ENCODE results near the gene MRPL52.

- no peak for TF ChIP-seq SETDB1 (IDR thresholded peaks at IDR 0.05; ENCODE audit: insufficient read length, low read length)
- no peak for TF ChIP-seq AEBP2 (tag by site-specific recombination; IDR thresholded peaks at IDR 0.05; ENCODE audit: borderline replicate concordance)
- TF ChIP-seq CTCF (tag by site-specific recombination; IDR thresholded peaks at IDR 0.05), result no peak
- TF ChIP-seq ZNF175 (tag by site-specific recombination; IDR thresholded peaks at IDR 0.05), result no peak
- TF ChIP-seq PRDM2 (tag by site-specific recombination; IDR thresholded peaks at IDR 0.05; ENCODE audit: borderline replicate concordance), result no peak
- no peak for TF ChIP-seq ZXDB (tag by site-specific recombination; IDR thresholded peaks at IDR 0.05)
- no peak for TF ChIP-seq ZNF155 (tag by site-specific recombination; IDR thresholded peaks at IDR 0.05)
- no peak for TF ChIP-seq ZBTB21 (tag by site-specific recombination; IDR thresholded peaks at IDR 0.05)
- TF ChIP-seq ZNF239 (tag by site-specific recombination; IDR thresholded peaks at IDR 0.05), result no peak
- no peak for TF ChIP-seq ZSCAN18 (tag by site-specific recombination; IDR thresholded peaks at IDR 0.05)
- no peak for TF ChIP-seq ZBTB17 (tag by site-specific recombination; IDR thresholded peaks at IDR 0.05)
- no peak for TF ChIP-seq ZNF174 (tag by site-specific recombination; IDR thresholded peaks at IDR 0.05)
- TF ChIP-seq ZNF302 (tag by site-specific recombination; IDR thresholded peaks at IDR 0.05; ENCODE audit: low read depth), result no peak
- no peak for TF ChIP-seq ZNF426 (tag by site-specific recombination; IDR thresholded peaks at IDR 0.05)
Observed at GRCh38 chr14:22781301-22781991, 48.2 kb upstream of the MRPL52 start.
